Smooth muscle cell (in vitro differentiated cells): Measurements from ENCODE around the gene VAMP3. TPM values are rescaled to one million over a fixed set of nuclear protein-coding genes. Genes with fewer than 3 reads are reported as not detected.
"Not testable (repeated sequence)": the region's sequence is repeated elsewhere in the genome, so short reads cannot be mapped to it uniquely, and the experiment has no call there.

Experiments
- DNase-seq: peaks from one replicate; lab custom pipeline; 2025; ENCODE audit not compliant: unreplicated experiment; lab: John Stamatoyannopoulos, UW
- H2AFZ ChIP-seq: fragments of 200-600 bp; sonication (generic); 2 replicates; pipeline ENCODE4 v1.6.0; 2016; ENCODE audit warnings: antibody characterized with exemption, low read depth, mild to moderate bottlenecking
- H3F3A ChIP-seq: fragments of 200-600 bp; sonication (generic); 2 replicates; pipeline ENCODE4 v1.6.0; 2017; ENCODE audit warnings: antibody characterized with exemption, low read depth
- H3K27ac ChIP-seq: fragments of 200-600 bp; sonication (generic); 2 replicates; pipeline ENCODE4 v1.5.1; 2016; ENCODE audit warnings: low read depth, mild to moderate bottlenecking
- H3K27me3 ChIP-seq: fragments of 200-600 bp; sonication (generic); 2 replicates; pipeline ENCODE4 v1.6.1; 2016; ENCODE audit warnings: low read depth, mild to moderate bottlenecking
- H3K36me3 ChIP-seq: fragments of 200-600 bp; sonication (generic); 2 replicates; pipeline ENCODE4 v1.5.1; 2016; ENCODE audit warnings: low read depth
- H3K4me1 ChIP-seq: fragments of 200-600 bp; sonication (generic); 2 replicates; pipeline ENCODE4 v1.5.1; 2016; ENCODE audit warnings: low read depth
- H3K4me2 ChIP-seq: fragments of 200-600 bp; sonication (generic); 2 replicates; pipeline ENCODE4 v1.6.0; 2016; ENCODE audit warnings: mild to moderate bottlenecking
- H3K4me3 ChIP-seq: fragments of 200-600 bp; sonication (generic); 2 replicates; pipeline ENCODE4 v1.5.1; 2016; ENCODE audit warnings: mild to moderate bottlenecking
- H3K79me2 ChIP-seq: fragments of 200-600 bp; sonication (generic); 2 replicates; pipeline ENCODE4 v1.6.0; 2016; ENCODE audit warnings: low read depth, mild to moderate bottlenecking
- H3K9ac ChIP-seq: fragments of 200-600 bp; sonication (generic); 2 replicates; pipeline ENCODE4 v1.6.0; 2016; ENCODE audit warnings: low read depth
- H3K9me3 ChIP-seq: fragments of 200-600 bp; sonication (generic); replicated peaks from 2 replicates; pipeline ENCODE4 v1.5.1; 2016; ENCODE audit warnings: low read depth
- H4K20me1 ChIP-seq: fragments of 200-600 bp; sonication (generic); 2 replicates; pipeline ENCODE4 v1.6.0; 2016; ENCODE audit warnings: low read depth
- WGBS: methylation state at CpG from one replicate; pipeline ENCODE4 v1.1.7; 2016; ENCODE audit warnings: low lambda C conversion rate; 5-methylcytosine and 5-hydroxymethylcytosine counted together
- polyA plus RNA-seq: library from polyadenylated mRNA; unstranded; fragments of >200 nt; fragmentation: Nextera tagmentation; extraction: Ambion mirVana; gene quantifications from 2 replicates; pipeline ENCODE4 v1.2.1, GENCODE V29; 2016
- total RNA-seq: library from RNA; depleted of rRNA; stranded (reverse); fragments of >200 nt; gene quantifications from 2 replicates; pipeline ENCODE4 v1.2.3, GENCODE V29; 2014
- TF ChIP-seq, protein P1 (sequence below): fragments of 200-600 bp; sonication (generic); IDR thresholded peaks from 2 replicates; pipeline ENCODE4 v1.5.1; 2017; ENCODE audit warnings: borderline replicate concordance, mild to moderate bottlenecking, antibody characterized with exemption; ENCODE audit not compliant: insufficient read depth, poor library complexity, severe bottlenecking

Gene VAMP3
- total and polyA plus RNA-seq, 2 experiments from 2014 or later, result 97.4 to 146 TPM

- no peak overlapping the region for H3K4me3 ChIP-seq
- no peak for DNase-seq
- H3K4me2 ChIP-seq, result peak overlapping the region; percentile 82
- H3F3A ChIP-seq, result peaks cover 13% of the 10 kb centered on the region
- 90% methylated on average over 7 of the region's 7 CpGs for WGBS
- no peaks in the 10 kb centered on the region for H4K20me1 ChIP-seq
- H3K4me1 ChIP-seq, result no peaks in the 10 kb centered on the region
- TF ChIP-seq, protein P1, sequence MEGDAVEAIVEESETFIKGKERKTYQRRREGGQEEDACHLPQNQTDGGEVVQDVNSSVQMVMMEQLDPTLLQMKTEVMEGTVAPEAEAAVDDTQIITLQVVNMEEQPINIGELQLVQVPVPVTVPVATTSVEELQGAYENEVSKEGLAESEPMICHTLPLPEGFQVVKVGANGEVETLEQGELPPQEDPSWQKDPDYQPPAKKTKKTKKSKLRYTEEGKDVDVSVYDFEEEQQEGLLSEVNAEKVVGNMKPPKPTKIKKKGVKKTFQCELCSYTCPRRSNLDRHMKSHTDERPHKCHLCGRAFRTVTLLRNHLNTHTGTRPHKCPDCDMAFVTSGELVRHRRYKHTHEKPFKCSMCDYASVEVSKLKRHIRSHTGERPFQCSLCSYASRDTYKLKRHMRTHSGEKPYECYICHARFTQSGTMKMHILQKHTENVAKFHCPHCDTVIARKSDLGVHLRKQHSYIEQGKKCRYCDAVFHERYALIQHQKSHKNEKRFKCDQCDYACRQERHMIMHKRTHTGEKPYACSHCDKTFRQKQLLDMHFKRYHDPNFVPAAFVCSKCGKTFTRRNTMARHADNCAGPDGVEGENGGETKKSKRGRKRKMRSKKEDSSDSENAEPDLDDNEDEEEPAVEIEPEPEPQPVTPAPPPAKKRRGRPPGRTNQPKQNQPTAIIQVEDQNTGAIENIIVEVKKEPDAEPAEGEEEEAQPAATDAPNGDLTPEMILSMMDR, result no peak
- H3K27ac ChIP-seq, result no peak overlapping the region
- peaks cover 4% of the 10 kb centered on the region for H3K36me3 ChIP-seq
- H3K9me3 ChIP-seq, result no peaks in the 10 kb centered on the region
- H2AFZ ChIP-seq, result no peak overlapping the region
- no peaks in the 10 kb centered on the region for H3K79me2 ChIP-seq
- H3K9ac ChIP-seq, result no peak overlapping the region
- no peaks in the 10 kb centered on the region for H3K27me3 ChIP-seq
These were observed 14.0 kb downstream of the VAMP3 start for GRCh38 chr1:7785108-7785507.

DNA sequence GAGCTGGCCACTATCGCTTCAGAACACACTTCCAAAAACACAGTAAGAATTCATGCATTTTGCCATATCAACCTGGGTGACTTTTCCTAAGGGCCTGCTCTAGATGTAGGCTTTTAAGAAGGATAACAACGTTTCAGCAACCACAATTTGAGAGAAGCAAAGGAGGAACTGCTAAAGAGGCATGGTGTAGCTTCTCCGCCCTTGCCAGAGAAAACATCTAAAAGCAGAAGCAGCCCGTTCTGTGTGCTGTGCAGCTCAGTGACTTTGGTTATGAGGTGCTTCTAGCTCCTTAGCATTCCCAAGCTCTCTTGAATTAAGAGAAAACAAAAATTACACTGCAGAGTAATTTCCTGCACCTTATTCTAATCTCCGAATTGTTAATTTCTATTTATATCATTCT lies 15.7 kb downstream of the VAMP3 start:
- Histone ChIP-seq H3K4me3 (no peak overlapping the region), H3K27ac (no peak overlapping the region), H4K20me1 (no peaks in the 10 kb centered on the region), H3F3A (peaks cover 13% of the 10 kb centered on the region), H3K9me3 (peaks cover 4% of the 10 kb centered on the region), H3K9ac (no peak overlapping the region), H3K79me2 (no peaks in the 10 kb centered on the region), H3K27me3 (no peaks in the 10 kb centered on the region), H3K36me3 (peaks cover 7% of the 10 kb centered on the region), H2AFZ (no peak overlapping the region), H3K4me2 (no peak overlapping the region), H3K4me1 (no peaks in the 10 kb centered on the region)
- TF ChIP-seq, protein P1, result no peak
- WGBS, result 92% methylated on average over 5 of the region's 5 CpGs
- DNase-seq, result no peak

DNA sequence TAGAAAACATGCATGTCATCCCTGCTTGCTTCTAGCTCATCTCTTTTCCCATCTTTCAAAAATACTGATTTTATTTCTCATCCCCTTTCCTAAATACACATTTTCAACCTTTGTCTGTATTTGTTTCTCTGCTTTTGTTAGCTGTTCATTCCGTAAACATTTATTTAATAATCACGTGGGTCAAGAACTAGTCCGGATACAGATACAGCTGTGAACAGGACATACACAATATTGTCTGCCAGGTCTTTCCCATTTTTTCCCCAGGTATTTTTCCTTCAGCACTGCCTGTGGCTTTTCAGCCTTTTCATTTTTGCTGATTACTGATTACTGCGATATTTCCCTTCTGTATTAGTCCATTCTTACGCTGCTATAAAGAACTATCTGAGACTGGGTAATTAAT lies 18.7 kb downstream of the VAMP3 start:
- WGBS, result over 99% methylated on average over 5 of the region's 5 CpGs
- no peaks in the 10 kb centered on the region for H4K20me1 ChIP-seq
- DNase-seq, result no peak
- H3K27me3 ChIP-seq, result no peaks in the 10 kb centered on the region
- no peak overlapping the region for H3K4me3 ChIP-seq
- no peaks in the 10 kb centered on the region for H3F3A ChIP-seq
- peaks cover 4% of the 10 kb centered on the region for H3K9me3 ChIP-seq
- no peak overlapping the region for H3K27ac ChIP-seq
- no peak overlapping the region for H3K9ac ChIP-seq
- TF ChIP-seq, protein P1, result no peak
- no peak overlapping the region for H2AFZ ChIP-seq
- H3K4me1 ChIP-seq, result no peaks in the 10 kb centered on the region
- no peak overlapping the region for H3K4me2 ChIP-seq
- peaks cover 15% of the 10 kb centered on the region for H3K36me3 ChIP-seq
- H3K79me2 ChIP-seq, result no peaks in the 10 kb centered on the region

GRCh38 chr1:7791027-7791426 lies 19.9 kb downstream of the VAMP3 start:
- not testable (repeated sequence) for H3K9me3 ChIP-seq, H3K4me1 ChIP-seq, H3K4me3 ChIP-seq, H3K27ac ChIP-seq, H2AFZ ChIP-seq, DNase-seq, H3F3A ChIP-seq, H3K4me2 ChIP-seq, H3K79me2 ChIP-seq, H4K20me1 ChIP-seq, H3K9ac ChIP-seq, H3K27me3 ChIP-seq
- H3K36me3 ChIP-seq, result peaks cover 15% of the 10 kb centered on the region
- WGBS, result 99% methylated on average over 3 of the region's 3 CpGs
